ENCODE measurements around the gene PAX7.

PAX7 gene

DNA sequence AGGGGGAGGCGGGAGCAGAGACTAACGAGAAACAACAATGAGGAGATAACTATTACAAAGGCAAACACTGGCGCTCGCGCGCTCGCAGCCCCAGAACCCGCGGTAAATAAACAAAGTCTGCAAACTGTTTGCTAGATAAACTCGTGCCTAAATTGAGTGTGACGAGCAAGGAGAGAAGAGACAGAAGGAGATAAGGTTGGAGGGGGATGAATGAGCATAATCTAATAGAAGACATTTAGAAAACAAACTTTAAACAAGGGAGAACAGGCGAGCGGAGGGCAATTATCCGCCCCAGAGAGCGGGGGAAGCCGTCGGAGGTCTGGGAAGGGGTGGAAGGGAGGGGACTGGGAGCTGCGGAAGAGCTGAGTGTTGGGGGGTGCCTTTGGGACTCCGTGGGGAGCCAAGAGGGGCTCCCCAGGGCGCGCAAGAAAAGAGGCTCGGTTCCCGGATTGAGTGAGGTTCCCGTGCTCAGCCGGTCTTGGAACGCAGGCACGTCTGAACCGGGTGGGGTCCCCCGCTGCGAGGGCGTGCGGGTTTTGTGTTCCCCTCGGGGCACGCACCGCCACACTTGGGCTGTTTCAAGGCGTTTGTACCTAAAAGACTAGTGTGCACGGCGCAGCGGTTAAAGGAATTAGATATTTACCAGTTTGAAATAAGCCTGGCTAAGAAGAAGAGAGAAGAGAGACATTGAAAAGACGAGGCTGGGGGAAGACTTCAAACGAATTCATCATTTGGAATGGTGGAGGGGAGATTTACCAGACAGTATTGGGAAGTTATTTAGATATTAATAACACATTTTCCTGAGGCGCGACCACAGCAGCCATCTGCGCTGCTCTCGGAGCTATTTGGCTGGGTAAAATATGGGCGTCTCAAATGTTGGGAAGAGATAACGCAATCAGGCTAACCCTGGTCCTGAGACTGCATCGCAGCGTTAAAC, 10.6 kb downstream of the PAX7 start:
- ATAC-seq (no peak), DNase-seq (no peak)

DNA sequence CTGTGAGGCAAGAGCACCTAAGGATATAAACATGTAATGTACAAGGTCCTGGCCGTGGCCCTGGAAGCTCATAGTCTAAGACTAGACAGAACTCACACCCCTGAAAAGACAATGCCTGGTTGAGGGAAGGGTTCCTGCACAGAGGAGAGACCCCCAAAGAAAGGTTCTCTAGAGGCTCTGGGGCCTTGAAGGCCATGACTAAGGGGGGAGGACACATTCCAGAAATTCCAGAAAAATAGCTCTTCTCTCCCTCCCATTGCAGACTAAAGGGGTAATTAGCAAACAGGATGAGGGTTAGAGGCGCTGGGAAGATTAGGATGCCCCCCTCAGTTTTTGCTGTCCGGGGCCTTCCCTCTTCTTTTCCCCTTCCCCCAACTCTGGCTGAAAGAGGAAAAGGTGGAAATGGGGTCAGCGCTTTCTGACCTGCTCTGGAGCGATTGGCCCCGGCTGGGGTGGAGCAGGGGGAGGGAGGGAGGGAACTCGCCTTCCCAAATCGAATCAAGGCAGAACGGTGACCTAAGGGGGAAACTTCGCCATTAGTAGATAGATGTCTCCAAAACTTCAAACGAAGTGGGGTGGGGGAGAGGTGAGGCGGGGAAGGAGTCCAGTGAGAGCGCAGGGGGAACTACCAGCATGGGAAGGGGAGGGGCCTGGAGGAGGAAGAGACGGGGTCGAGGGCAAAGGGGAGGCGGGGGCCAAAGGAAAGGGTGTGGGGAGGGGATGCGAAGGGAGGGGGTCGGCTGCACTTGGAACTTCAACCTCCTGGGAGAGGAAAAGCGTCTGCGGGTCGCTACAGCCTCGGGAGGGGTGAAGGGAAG, 11.8 kb downstream of the PAX7 start:
- ATAC-seq = no peak

DNA sequence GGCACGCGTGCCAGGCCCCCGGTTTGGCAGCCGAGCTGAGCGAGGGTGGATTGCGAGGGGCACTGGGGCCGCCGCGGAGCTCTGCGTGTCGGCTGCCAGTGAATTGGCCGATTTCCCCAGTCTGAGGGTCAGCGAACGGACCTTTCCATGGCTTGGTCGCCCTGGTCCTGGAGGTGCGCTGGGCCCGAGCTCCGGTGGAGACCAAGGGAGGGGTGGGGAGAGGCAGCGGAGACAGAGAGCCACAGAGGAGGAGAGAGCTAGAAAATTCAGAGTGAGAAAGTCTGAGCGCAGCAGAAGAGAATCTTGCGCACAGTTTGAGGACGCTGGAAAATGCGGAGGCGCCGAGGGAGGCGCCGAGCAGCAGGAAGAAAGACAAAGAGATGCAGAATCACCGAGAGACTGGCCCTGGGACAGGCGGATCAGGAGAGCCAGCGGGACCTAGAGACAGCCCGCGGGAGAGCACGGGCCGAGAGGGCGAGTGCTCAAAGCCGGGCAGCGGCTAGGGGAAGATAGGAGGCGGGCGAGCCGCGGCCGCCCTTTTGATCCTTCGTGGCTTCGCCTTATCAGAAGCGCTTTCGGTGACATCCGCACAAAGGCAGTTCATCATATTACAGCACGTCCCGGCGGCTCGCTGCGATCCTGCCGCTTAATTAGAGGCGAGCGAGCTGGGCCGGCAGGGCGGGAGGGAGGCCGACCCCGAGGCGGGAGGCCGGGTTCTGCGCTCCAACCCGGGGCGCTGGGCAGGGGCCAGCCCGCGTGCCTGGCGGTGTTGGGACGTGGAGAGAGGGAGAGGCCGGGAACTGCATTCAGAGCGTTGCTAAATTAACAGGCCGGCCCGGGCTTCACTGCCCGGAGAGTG, 12.7 kb downstream of the PAX7 start:
- no peak for DNase-seq
- peak; percentile 40 for ATAC-seq

More for the DNA sequence above, 11.8 kb downstream of the PAX7 start:
- DNase-seq = no peak

DNA sequence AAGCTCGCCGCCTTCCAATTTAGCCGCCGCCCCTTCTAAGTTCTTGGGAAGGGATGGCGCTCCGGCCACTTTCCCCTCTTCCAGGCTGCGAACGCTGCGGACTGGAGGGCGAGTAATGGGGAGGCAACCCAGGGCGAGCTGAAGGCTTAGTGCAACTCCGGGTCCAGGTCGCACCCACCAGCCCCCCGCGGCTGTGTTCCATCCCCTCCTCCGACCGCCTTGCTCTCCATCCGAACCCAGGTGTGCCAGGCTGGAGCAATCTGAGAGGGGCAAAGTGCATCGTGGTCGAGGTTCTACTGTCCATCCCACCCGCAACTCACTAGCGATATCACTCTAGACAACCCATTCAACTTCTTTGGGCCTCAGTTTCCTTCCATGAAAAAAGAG, 13.4 kb downstream of the PAX7 start:
- ATAC-seq (no peak), DNase-seq (no peak)

DNA sequence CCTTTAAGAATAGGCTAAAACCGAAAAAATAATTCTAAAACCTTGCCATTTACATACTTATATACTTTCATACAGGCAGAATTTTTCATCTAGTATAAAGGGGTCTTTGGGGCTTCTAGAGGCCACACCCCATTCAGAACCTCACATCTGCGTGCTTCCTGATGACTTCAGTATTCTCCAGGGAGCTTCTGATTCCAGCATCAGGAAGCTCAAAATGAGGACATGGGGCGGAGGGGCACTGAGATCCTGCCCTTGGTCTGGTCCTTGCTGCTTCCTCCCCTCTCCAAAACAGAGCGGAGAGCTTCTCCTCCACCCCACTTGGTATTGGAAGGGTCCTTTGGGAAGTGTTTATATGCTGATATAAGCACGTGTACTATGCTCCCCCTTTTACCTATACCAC, 13.8 kb downstream of the PAX7 start:
- no peak for ATAC-seq
- DNase-seq = no peak

DNA sequence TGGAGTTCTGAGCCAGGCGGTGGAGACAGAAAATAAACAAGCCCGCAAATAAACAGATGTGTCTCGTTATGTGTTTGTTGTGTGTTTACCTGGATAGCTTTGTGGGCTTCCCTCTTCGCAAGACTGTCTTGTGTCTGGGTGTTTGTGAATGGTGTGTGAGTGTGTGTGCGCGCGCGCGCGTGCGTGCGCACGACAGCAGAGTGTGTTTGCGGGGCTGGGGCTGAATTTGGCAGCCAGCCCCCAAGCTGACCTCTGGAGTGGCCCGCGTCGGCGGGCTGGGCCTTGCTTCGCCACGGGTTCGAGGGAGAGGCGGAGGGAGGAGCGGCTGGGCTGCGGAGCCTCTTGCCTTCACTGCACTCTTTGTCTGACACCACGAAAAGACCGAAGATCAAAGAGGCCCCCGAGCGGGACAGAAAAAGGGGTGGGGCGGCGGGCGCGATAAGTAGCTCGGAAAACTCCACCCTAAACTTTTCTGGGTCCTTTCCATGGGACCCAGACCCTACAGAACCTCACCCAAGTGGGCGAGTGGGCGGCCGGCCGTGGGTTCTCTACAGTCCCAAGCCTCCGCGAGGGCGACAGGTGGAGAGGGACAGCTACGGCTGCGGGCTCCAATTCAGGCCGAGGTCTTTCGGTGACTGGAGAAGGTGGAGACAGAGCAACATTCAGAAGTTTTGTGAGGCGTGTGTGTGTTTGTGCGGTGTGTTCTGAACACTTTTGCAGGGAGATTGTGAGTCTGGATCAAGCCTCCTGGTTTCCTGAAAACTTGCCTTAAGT, 14.5 kb downstream of the PAX7 start:
- peak; percentile 17 for ATAC-seq
- no peak for DNase-seq

DNA sequence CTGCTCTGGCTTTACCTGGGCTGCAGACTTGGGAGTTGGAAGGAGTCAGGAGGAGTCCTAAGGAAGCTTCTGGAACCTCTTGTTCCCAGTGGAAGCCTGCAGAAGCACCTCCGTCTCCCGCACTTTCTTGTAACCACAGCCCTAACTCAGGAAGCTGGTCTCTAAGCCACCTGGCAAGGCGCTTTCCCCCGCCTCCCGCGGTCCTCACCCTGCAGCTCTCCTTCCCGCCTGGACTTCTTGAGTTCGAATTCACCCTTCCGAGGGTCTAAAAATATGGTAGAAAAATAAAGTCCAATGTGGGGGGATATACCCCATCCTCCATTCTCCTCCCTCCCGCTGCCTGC, 15.1 kb downstream of the PAX7 start:
- no peak for DNase-seq
- ATAC-seq = no peak

DNA sequence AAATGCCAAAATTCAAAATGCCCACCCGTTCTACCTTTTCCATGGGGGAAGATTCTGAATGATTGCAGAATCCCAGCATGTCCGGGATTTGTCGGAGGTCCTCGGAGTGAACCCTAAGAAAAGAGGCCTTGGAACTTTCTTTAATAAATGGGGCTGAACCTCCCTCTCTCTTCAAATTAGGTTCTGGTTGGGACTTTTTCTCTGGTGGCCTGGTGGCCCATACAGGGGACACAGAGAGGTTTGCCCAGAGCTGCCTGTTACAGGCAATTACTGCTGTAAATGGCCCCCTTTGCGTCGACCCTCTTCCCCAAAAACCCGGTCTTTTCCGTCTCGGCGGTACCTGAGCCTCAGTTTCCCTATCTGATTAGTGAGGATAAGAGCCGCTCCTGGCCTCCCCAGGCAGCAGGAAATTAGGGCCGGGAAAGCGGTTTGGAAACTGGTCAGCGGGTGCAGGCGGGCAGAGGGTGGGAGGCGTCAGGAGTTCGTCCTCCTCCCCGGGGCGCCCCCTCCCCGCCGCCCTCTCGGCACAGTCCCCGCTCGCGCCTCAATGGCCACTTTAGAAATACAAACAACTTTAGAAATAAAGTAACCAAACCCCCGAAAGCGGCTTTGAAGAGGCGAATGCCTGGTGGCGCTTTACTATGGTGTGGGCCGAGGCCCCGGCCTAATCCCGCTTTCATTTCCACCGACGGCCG, 15.6 kb downstream of the PAX7 start:
- no peak for ATAC-seq
- DNase-seq = no peak

DNA sequence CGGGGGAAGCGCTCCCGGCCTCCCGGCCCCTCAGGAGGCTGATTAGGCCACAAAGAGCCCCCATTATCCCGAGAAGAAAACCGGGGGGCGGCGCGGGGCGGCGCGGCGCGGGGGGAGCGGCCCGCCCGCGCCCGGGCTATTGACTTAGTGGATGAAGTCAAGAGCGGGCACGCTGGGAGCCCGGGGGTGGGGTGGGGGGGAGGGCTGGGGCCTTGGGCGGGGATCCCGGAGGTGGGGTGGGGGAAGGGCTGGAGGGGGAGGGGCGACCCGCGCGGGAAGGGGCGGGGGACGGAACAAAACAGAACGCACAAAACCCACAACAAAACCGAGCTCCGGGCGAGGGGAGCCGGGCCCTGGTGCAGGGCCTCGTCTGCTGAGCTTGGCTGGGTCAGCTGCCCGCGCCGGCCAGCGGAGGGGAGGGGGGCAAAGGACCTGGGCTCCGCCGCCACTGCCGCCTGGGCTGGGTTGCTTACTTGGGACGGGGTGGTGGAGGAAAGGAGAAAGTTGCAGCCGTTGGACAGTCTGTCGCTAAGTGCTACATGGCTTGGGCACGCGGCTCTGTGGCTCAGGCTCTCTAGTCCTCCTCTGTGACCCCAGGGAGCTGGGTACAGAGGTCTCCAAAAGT, 16.3 kb downstream of the PAX7 start:
- DNase-seq (no peak), ATAC-seq (no peak)

DNA sequence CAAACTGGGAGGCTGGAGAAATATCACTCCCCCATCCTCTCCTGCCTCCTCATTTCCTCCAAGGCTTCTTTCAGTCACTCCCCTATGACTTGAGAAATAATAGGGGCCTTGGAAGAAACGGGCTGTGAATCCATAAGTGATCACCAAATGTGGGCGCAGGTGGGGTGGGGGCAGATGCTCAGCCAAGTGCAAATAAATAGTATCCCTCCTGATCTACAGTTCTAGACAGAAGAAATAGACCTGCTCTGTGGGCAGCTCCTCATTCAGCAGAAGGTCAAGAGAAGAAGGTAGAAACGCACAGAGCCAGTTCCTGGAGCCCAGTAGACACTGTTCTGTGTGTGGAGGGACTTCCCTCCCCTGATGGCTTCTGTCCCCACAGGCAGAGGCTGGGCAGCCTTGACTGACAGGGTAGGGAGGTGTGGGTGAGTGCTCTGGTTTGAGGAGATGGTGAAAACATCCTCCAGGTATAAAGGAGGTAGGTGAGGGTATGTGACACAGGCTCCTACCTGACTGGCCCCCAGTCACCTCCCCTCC, 17.1 kb downstream of the PAX7 start:
- no peak for DNase-seq
- no peak for ATAC-seq

DNA sequence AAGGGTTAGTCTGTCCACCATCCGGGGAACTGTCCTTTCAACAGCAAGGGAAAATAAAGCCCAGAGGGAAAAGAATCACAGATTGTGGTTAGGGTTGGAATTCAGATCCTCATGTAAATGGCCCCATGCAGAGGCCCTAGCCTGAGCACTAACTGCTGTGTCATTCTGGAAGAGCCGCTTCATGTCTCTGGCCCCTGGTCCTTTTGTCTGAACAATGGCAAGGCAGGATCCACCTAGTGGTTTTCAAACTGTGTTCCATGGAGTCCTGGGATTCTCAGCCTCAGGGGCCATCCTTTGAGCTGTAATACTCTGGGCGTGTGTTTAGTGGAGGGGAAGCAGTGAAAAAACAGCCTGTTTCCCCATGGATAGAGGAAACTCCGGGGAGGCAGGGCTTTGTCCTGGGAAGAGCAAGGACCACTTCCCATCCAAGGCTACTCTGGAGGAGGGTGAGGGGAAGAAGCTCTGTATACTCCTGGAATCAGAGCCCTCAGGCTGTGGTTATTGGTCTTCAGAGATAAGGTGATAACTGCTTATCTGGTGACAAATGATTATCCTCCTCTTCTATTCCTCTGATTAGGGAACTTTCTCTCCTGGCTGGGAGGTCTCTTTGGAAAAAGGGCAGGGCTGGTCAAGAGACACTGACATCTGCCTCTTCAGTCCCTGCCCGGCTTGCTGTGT, 19.2 kb downstream of the PAX7 start:
- DNase-seq (no peak), ATAC-seq (no peak)

DNA sequence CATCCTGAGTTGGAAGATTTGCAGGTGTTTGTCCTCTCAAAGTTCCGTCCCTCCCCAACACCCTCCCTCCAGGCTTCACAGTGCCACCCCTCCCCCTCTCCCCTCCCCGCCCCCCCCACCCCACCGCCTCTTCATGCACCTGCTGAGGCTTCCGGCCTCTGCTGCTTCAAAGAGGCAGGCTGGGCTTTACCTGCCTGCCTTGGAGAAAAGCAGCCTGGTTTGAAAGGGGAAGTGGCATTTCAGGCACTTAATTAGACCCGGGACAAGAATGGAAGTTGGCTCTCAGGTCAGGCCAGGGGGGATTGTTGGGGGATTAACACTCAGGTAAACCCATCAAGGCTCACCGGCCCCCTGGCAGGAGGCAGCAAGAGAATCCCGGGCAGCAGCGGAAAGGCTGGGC, 21.1 kb downstream of the PAX7 start:
- ATAC-seq (no peak), DNase-seq (no peak)

DNA sequence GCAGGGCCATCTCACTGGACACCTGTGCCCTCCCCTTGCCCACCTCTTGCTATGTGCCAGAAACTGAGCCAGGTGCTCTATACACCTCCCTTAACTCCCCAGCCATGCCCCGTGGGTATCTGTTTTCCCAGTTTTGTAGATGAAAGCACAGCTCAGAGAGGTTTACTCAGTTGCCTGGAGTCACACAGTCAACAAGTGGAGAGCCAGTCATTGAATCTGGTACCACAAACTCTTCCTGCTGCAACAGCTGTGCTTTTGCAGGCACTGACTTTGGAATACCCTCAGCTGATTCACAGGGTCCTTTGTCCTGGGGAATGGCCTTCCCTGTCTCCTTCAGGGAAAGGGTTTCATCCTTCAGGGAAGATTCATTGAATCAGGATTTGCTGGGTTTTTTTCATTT, 22.1 kb downstream of the PAX7 start:
- no peak for DNase-seq
- no peak for ATAC-seq

DNA sequence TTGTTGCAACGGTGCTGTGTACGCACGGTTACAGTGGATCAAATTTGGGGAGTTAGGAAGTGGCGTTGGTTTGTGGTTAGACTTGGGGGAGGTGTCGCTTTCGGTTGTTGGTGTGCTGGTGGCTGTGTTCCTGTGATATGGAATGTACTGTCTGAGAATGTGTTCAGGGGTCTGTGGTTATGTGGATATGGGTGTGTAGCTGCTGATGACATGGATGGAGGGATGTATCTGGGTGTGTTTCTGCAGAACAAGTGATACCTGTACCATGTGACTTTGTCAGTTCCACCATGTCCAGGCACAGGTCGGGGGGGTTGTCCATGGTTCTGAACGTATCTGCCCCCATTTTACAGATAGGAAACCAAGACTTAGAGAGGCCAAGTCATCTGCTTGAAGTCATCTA, 22.7 kb downstream of the PAX7 start:
- ATAC-seq (peak; percentile 40), DNase-seq (no peak)

DNA sequence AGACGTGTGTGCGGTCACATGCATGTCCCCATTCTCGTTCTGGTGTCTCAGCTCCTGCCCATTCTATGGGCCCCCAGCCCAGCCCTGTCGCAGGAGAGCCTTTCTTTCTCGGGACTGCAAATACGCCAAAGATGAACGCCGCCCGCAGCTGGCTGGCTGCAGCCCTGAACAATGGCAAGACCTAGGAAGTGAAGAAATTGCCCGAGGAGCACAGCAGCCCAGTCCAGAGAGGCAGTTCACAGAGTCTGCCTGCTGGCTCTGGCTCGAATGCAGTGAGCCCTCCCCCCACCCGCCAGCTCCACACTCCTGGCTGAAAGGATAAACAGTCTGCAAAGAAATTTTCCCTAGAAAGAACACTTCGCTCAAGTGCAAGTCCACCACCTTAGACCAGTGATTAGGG, 23.3 kb downstream of the PAX7 start:
- no peak for ATAC-seq
- no peak for DNase-seq

DNA sequence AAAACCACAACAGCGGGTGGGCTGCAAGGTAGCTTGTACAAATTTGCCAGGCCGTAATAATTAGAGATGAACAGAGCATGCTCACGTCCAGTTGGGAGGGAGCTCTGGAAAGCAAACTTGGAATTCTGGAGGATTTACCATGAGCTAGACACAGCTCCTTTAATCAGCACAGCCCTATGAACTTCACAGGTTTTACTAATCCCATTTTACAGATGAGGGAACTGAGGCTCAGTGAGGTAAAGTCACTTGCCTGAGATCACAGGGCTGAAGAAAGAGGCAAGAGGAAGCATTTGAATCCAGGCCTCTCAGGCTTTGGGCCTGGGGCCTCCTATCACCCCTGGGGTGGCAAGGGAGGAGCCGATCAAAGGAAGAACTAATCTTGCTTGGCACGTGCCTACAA, 24.0 kb downstream of the PAX7 start:
- DNase-seq (no peak), ATAC-seq (no peak)

DNA sequence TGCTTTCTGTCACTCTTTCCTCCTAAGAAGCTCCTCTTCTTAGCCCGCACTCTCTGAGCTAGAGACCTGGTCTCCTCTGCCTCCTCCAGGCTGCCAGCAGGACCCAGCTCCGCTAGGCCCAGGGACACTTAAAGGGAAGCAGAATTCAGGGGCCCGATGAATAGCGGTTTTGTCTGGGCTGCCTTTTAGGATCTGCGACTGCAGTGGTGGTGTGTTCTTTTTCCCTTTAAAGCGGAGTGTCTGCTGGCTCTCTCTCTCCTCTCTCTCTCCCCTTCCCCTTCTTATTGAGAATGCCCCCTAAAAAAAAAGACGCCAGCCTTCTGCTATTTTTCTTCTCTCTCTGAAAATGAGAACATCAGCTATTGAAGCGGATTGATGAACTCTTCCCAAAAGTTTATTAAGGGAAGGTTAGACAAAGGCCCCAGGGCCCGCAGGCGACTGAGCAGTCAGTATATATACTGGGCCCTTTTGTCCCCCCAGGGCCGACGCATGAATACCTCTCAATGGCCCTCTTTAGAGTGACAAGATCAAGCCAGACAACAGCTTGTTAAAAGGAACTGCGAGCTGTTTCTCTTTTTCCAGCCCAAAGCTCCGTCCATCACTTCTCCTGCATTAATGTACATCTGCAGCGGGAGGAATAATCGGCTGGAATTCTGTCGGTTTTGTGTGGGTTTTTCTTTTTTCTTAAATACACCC, 27.0 kb downstream of the PAX7 start:
- ATAC-seq (no peak), DNase-seq (no peak)

DNA sequence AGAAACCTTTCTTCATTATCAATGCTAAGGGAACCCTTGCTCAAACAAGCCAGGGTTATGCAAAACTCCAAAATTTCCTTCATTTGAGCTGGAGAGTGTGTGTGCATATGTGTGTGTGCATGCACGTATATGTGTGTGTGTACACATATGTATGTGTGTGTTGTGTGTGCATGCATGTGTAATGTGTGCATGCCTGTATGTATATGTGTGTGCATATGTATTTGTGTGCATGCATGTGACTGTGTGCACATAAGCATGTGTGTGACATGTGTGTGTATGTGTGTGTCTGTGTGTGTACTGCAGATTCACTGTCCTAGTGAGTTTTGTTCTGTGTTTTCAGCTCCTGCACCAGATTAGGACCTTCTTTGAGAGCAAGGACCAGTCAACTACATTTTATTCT, 28.2 kb downstream of the PAX7 start:
- ATAC-seq = no peak
- DNase-seq = no peak
